Testis (tissue), 3 donors: ENCODE results near the gene SGF29. TPM values are rescaled to one million over a fixed set of nuclear protein-coding genes. Genes with fewer than 3 reads are reported as not detected.
"Not testable (repeated sequence)": the region's sequence is repeated elsewhere in the genome, so short reads cannot be mapped to it uniquely, and the experiment has no call there.

Source experiments
- DNase-seq: peaks from one replicate; pipeline ENCODE4 v3.0.0-alpha.2; 2019
- H3K27ac ChIP-seq, 2 donors: fragments of 200-600 bp; sonication (generic); one replicate each; pipeline ENCODE4 v1.5.1; 2019
- H3K27me3 ChIP-seq: fragments of 200-600 bp; sonication (generic); one replicate; pipeline ENCODE4 v1.5.1; 2019
- H3K36me3 ChIP-seq: fragments of 200-600 bp; sonication (generic); one replicate; pipeline ENCODE4 v1.5.1; 2017; ENCODE audit warnings: low read depth; ENCODE audit errors: missing control alignments
- H3K4me1 ChIP-seq: fragments of 200-600 bp; sonication (generic); one replicate; pipeline ENCODE4 v1.5.1; 2019
- H3K4me3 ChIP-seq, 2 donors: fragments of 200-600 bp; sonication (generic); one replicate each; pipeline ENCODE4 v1.5.1; 2017 to 2019
- H3K9me3 ChIP-seq: fragments of 200-600 bp; sonication (generic); one replicate; pipeline ENCODE4 v1.5.1; 2017
- CTCF ChIP-seq, 3 experiments: fragments of 450-650 bp in 2 of 3; fragments of 200-600 bp in 1 of 3; sonication (generic) in 1 of 3; IDR thresholded peaks; one replicate each; pipeline ENCODE4 v1.5.1; 2016 to 2019; ENCODE audit warnings: antibody characterized with exemption in 3 of 3, mild to moderate bottlenecking in 2 of 3, moderate library complexity in 1 of 3
- POLR2A ChIP-seq: fragments of 450-650 bp; IDR thresholded peaks from one replicate; pipeline ENCODE4 v1.6.1; 2017; ENCODE audit warnings: antibody characterized with exemption, mild to moderate bottlenecking, moderate library complexity
- WGBS, 2 donors: methylation state at CpG; one replicate each; pipeline ENCODE4 v1.1.5; 2018; 5-methylcytosine and 5-hydroxymethylcytosine counted together
- intact Hi-C: fragments of 100-400 bp; cut with DNase I; formaldehyde crosslinking; loops from one replicate; pipeline ENCODE4 v1.15.1; 2023; ENCODE audit warnings: low total_unique reads
- polyA plus RNA-seq: library from polyadenylated mRNA; stranded (reverse); fragments of 350-450 nt; fragmentation: Illumina TruSeq; extraction: RNeasy Lipid Tissue Mini Kit (QIAGEN cat#74804); gene quantifications from one replicate; pipeline ENCODE4 v1.2.3, GENCODE V29; 2014; ENCODE audit warnings: low read depth, low replicate concordance; ENCODE audit not compliant: insufficient read depth
- total RNA-seq, 2 donors: library from RNA; depleted of rRNA; stranded (reverse); fragments of >200 nt; gene quantifications; one replicate each; pipeline ENCODE4 v1.2.3, GENCODE V29; 2016

The SGF29 gene
- total and polyA plus RNA-seq, 3 donors from 2014 or later: 76.7 to 94.5 (median 82.3) TPM

GRCh38 chr16:28603381-28604185 lies 49.9 kb downstream of the SGF29 start:
- no peaks in the 10 kb centered on the region for H3K36me3 ChIP-seq
- no peaks in the 10 kb centered on the region for H3K27me3 ChIP-seq
- 79 to 82% methylated on average over 4 to 11 of the region's 11 CpGs for WGBS, 2 donors
- no peaks in the 10 kb centered on the region for H3K9me3 ChIP-seq
- intact Hi-C loops: no loop called here
- TF ChIP-seq POLR2A (no peak), CTCF (IDR thresholded peaks at IDR 0.05) (no peak)
- no peak overlapping the region for H3K27ac ChIP-seq
- no peak for DNase-seq
- no peaks in the 10 kb centered on the region for H3K4me1 ChIP-seq
- no peak overlapping the region for H3K4me3 ChIP-seq

GRCh38 chr16:28604186-28604565 lies 50.5 kb downstream of the SGF29 start:
- peaks cover 2% of the 10 kb centered on the region for H3K4me1 ChIP-seq
- H3K36me3 ChIP-seq: no peaks in the 10 kb centered on the region
- H3K4me3 ChIP-seq: no peak overlapping the region
- WGBS, 2 donors: 50 to 79% methylated on average over 2 to 8 of the region's 8 CpGs
- intact Hi-C loops: no loop called here
- H3K9me3 ChIP-seq: no peaks in the 10 kb centered on the region
- no peak for TF ChIP-seq POLR2A
- TF ChIP-seq CTCF (IDR thresholded peaks at IDR 0.05): no peak
- no peaks in the 10 kb centered on the region for H3K27me3 ChIP-seq
- DNase-seq: no peak
- no peak overlapping the region for H3K27ac ChIP-seq

GRCh38 chr16:28606291-28607115 lies 52.8 kb downstream of the SGF29 start:
- Histone ChIP-seq H3K27me3 (no peaks in the 10 kb centered on the region), H3K27ac (no peak overlapping the region), H3K4me3 (no peak overlapping the region), H3K9me3 (no peaks in the 10 kb centered on the region), H3K4me1 (peaks cover 17% of the 10 kb centered on the region), H3K36me3 (no peaks in the 10 kb centered on the region)
- WGBS, 2 donors: 85 to 95% methylated on average over 5 to 16 of the region's 16 CpGs
- no peak for TF ChIP-seq POLR2A
- TF ChIP-seq CTCF (IDR thresholded peaks at IDR 0.05): no peak
- DNase-seq: no peak
- intact Hi-C loops: no loop called here

GRCh38 chr16:28607116-28607623 lies 53.5 kb downstream of the SGF29 start:
- intact Hi-C loops: no loop called here
- no peak for DNase-seq
- Histone ChIP-seq H3K4me3 (no peak overlapping the region), H3K27ac (no peak overlapping the region), H3K27me3 (no peaks in the 10 kb centered on the region), H3K4me1 (peaks cover 17% of the 10 kb centered on the region), H3K36me3 (no peaks in the 10 kb centered on the region), H3K9me3 (no peaks in the 10 kb centered on the region)
- WGBS, 2 donors: 96 to 98% methylated on average over 7 to 9 of the region's 9 CpGs
- no peak for TF ChIP-seq CTCF (IDR thresholded peaks at IDR 0.05)
- TF ChIP-seq POLR2A: no peak

GRCh38 chr16:28607681-28608495 lies 54.2 kb downstream of the SGF29 start:
- H3K9me3 ChIP-seq, H3K36me3 ChIP-seq, H3K27me3 ChIP-seq, intact Hi-C loops, H3K27ac ChIP-seq, DNase-seq, H3K4me3 ChIP-seq: not testable (repeated sequence)
- peaks cover 17% of the 10 kb centered on the region for H3K4me1 ChIP-seq
- WGBS, 2 donors: 92 to 95% methylated on average over 10 of the region's 10 CpGs

GRCh38 chr16:28608496-28608808 lies 54.7 kb downstream of the SGF29 start:
- intact Hi-C loops, H3K36me3 ChIP-seq, H3K27me3 ChIP-seq, H3K27ac ChIP-seq, DNase-seq, H3K9me3 ChIP-seq, H3K4me3 ChIP-seq: not testable (repeated sequence)
- H3K4me1 ChIP-seq: peaks cover 17% of the 10 kb centered on the region
- 89 to 100% methylated on average over 3 to 7 of the region's 7 CpGs for WGBS, 2 donors

- WGBS, 2 donors: 80% methylated on average over 11 of the region's 11 CpGs; no CpG with 5 or more reads in 1 of the 2 donors
- peak; percentile 52 for DNase-seq
- H3K9me3 ChIP-seq, H3K36me3 ChIP-seq, H3K27me3 ChIP-seq, intact Hi-C loops, H3K4me3 ChIP-seq: not testable (repeated sequence)
- Histone ChIP-seq H3K27ac (peak overlapping the region in 1 of 2 donors; percentile 45), H3K4me1 (peaks cover 17% of the 10 kb centered on the region)
Measured at GRCh38 chr16:28608867-28609596, 55.3 kb downstream of the SGF29 start.
